ENCODE data around the gene CFAP73.

CFAP73 gene

GRCh38 chr12:113142173-113142885, 7.2 kb upstream of the CFAP73 start:
- DNase-seq (ENCODE audit: low spot score), result no peak
- peak overlapping the region in 1 of 2 donors; percentile 65 for H3K27ac ChIP-seq

GRCh38 chr12:113142886-113143332, 6.6 kb upstream of the CFAP73 start:
- no peak for TF ChIP-seq CTCF (IDR thresholded peaks at IDR 0.05)
- Histone ChIP-seq H3K27ac (peak overlapping the region in 1 of 2 donors; percentile 65), H3K4me3 (no peak overlapping the region)
- DNase-seq (ENCODE audit: low spot score), result no peak

More at GRCh38 chr12:113142173-113142885, 7.2 kb upstream of the CFAP73 start:
- TF ChIP-seq CTCF (IDR thresholded peaks at IDR 0.05), result no peak
- no peak overlapping the region for H3K4me3 ChIP-seq

GRCh38 chr12:113143959-113144358, 5.6 kb upstream of the CFAP73 start:
- no peak overlapping the region for H3K4me3 ChIP-seq
- H3K27ac ChIP-seq, result no peak overlapping the region
- no peak for TF ChIP-seq CTCF (IDR thresholded peaks at IDR 0.05)
- no peak for DNase-seq (ENCODE audit: low spot score)

DNA sequence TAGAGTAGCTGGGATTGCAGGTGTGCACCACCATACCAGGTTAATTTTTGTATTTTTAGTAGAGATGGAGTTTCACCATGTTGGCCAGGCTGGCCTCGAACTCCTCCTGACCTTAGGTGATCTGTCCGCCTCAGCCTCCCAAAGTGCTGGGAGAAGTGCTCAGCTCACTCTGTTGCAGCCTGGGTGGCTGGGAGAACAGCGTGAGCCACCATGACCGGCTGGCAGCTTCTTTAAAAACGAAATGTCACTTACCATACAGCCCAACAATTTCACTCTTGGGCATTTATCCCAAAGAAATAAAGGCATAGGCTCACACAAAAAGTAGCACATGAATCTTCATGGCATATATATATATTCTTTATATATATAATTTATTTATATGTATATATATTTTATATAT, 4.7 kb upstream of the CFAP73 start:
- Histone ChIP-seq H3K4me3 (no peak overlapping the region), H3K27ac (no peak overlapping the region)
- no peak for DNase-seq (ENCODE audit: low spot score)
- TF ChIP-seq CTCF (IDR thresholded peaks at IDR 0.05), result no peak

DNA sequence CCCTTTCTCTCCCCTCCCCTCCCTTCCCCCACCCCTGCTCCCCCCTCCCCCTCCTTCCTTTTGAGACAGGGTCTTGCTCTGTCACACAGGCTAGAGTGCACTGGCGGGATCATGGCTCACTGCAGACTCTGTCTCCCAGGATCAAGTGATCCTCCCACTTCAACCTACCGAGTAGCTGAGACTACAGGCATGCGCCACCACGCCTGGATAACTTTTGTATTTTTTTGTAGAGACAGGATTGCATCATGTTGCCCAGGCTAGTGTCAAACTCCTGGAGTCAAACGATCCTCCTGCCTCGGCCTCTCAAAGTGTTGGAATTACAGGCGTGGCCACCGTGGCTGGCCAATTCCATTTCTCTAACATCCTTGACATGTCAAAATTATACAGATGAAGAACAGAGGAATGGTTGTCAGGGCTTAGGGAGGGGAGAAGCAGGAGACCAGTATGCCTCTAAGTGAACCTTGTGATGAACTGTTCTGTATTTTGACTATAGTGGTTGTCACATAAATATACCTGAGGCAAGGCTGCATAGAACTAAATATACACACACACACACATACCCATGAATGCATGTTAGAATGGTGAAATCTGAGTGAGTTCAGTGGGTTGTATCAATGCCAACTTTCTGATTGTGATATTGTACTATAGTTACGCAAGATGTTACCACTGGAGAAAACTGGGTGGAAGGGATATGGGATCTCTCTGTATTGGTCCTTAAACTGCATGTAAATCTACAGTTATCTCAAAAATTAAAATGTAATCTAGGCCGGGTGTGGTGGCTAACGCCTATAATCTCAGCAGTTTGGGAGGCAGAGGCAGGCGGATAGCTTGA, 3.6 kb upstream of the CFAP73 start:
- no peak for DNase-seq (ENCODE audit: low spot score)
- no peak overlapping the region for H3K27ac ChIP-seq
- H3K4me3 ChIP-seq, result no peak overlapping the region
- no peak for TF ChIP-seq CTCF (IDR thresholded peaks at IDR 0.05)

GRCh38 chr12:113146999-113147398, 2.5 kb upstream of the CFAP73 start:
- TF ChIP-seq CTCF (IDR thresholded peaks at IDR 0.05), result no peak
- no peak for DNase-seq (ENCODE audit: low spot score)
- Histone ChIP-seq H3K27ac (no peak overlapping the region), H3K4me3 (no peak overlapping the region)

Data from coronary artery (tissue), 2 donors.